Measurements from ENCODE around the gene LMNB1.
A peak's percentile ranks its signal among the peaks of the same experiment; 100 is the strongest.

Gene LMNB1

DNA sequence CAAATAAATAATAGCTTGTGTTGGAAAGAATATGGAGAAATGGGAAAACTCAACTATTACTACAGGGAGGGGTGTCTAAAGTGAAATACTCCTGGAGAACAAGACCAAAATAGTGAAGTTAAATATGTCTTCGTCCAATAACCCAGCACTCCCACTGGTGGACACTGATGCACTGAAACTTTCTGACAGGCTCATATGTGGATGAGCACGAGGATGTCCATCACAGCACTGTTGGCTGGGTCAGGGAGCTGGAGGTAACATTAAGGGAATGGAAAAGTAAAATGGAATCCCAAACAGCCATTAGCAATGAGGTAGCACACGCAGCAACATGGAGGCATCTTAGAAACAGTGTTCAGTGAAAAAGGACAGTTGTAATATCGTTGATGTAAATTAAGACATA, 86.5 kb downstream of the LMNB1 start:
- no peak for DNase-seq

DNA sequence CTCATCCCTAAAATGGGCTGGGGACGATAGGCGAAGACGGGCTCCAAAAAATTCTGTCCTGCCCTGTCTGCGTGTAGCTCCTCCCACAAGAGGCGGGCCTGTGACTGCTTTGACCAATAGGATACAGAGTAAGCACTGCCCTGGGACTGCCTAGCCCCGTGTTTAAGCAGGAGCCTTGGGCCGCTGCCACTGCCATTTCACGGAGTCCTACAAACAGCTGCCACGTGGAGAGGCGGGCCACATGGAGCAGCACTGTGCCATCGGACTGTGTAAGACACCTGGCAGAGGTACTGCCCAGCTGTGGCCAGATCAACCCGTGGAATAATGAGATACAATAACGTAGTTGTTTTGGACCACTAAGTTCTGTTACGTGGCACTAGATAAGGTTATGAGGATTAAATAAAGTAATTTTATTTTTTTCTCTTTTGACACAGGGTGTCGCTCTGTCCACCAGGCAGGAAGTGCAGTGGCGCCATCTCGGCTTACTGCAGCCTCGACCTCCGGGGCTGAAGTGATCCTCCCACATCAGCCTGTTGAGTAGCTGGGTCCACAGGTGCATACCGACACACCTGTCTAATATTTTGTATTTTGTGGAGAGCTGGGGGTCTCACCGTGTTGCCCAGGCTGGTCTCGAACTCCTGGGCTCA, 87.2 kb downstream of the LMNB1 start:
- DNase-seq: no peak

DNA sequence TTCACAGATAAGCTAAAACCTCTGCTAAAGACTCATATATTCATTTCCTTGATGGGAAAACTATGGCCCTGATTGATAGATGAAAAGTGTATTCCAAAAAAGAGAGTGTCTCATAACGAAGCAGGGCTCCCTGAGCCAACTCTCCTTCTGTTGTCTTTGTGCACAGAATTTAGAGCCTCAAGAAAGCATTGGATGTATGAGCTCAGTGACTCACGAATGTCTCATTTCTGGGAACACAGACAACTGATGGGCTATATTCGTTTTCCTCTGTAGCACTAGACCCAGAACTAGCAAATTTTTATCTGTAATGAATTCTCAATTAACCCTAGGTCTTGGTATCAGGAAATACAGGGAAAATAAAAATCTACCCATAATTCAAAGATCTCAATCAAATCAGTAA, 88.4 kb downstream of the LMNB1 start:
- DNase-seq: no peak

DNA sequence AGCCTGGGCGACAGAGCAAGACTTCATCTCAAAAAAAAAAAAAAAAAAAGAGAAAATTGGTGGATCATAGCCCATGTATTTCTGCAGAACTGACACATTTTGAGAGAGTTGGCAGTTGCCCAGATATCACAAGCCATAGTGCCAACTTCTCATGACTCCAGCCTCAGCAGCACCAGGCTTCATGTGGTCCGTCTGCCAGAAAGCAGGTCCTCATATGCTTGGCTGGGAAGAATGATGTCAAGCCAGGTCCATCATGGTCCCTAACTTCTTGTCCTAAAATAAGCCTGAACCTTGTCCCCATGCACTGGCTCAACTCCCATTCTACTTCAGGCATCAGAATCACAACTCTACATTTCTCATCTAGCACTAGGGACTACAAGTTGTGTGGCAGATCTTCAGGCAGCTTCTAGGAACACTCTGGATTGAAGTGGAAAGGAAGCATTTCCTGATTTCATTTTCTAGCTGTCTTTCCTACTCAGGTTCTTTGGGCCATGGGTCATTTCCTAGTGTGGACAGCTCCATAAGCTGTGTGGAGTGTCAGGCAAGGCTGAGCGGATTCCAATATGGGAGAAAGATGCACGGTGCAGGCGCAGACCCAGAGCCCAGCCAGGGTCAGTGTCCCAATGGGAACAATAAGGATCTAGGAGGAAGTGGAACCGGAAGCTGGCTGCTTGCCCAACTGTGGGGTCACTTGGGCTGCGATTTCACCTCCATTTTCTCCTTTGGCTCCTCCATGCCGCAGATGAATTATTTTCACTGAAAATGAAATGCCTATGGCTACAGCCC, 90.1 kb downstream of the LMNB1 start:
- no peak for DNase-seq

DNA sequence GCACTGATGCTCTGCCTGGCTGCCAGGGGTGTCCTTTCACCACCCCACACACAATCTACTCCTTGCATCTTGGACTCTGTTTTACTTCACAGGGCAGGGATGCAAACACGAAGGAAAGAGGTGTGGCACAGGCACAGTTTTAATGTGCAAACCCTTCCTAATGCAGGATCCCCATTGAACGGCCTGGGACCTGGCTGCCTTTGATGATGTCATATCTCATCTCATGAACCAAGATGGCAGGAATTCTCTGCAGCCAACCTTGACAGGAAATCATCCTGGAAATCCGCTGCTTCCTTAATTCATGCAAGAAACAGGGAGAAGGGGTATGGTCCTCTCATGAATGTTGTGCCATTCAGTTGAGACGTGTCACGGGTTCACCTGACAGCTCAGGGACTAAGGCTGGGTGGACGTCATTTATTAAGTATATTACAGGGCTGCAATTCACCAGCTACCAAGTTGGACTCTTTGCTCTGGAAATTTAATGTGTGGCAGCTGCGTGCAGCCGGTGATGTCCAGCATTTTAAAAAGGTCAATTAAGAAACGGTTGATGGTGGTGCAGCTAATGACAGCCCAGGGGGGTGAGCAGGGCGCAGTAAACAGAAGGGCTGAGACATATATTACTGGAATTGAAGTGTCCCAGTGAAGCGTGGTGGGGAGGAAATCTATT, 91.5 kb downstream of the LMNB1 start:
- no peak for DNase-seq

DNA sequence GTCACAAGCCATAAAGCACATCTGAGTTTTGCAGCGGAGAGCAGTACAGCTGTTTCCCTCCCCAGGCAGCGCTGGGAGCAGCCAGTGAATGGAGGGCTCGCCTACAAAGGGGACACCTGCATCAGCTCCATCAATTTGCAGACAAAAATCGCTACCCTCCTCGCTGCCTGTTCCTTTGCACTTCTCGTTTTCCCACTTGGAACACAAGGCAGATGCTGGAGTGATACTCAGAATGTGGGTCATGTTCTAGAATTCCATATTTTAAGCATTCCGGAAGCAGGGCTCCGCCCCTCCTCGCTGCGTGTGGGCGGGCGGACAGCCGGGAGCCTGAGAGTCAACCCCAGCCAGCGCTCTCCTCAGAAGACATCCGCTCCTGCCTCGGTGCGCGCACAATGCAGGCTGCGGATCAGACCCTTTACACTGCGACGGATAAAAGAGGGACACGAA, 92.1 kb downstream of the LMNB1 start:
- no peak for DNase-seq

DNA sequence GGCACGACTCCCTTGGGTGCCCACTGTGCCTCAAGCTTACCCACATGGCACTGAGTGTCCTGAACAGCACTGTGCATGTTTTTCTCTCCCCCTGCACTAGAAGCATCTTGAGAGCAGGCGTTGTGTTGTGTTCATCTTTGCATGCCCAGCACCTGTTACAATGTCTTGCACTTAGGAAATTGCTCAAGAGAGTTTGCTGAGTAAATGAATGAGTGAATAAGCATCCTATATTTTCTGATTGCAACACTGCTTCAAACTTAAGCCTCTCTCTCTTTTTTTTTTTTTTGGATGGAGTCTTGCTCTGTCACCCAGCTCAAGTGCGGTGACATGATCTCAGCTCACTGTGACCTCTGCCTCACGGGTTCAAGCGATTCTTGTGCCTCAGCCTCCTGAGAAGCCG, 94.5 kb downstream of the LMNB1 start:
- no peak for DNase-seq

DNA sequence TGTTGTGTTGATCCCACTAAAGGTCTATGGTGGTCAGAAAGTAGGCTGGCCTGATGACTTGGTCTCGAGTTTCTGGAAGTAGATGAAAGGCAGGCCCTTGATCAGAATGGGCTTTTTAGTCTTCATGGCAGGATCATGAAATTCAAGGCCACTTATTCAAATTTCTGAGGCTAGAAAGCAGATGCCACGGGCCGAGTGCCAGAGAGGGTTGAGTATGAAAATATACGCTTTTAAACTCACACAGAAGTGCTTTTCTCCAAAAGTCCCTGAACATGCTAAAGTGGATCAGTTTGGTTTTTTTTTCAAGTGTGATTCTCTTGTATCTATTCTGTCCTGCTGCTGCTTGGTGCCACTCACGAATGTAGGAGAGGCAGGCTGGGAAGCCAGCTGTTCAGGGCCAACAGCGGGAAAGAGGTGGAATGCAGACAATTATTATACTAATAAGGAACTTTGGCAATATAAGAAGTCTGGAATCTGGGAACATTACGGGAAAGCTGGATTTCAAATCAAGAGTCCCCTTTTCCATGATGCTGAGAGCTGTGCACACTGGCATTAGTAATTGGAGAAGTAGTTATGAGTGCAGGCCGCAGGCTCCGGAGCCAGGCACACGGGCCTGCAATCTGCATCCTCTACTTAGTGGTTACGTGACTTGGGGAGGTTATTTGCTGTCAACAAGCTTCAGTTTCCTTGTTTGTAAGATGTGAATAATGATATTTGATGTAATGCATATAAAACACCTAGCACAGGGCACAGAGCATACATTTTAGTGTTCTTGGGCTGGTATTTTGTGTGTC, 95.8 kb downstream of the LMNB1 start:
- DNase-seq: no peak

DNA sequence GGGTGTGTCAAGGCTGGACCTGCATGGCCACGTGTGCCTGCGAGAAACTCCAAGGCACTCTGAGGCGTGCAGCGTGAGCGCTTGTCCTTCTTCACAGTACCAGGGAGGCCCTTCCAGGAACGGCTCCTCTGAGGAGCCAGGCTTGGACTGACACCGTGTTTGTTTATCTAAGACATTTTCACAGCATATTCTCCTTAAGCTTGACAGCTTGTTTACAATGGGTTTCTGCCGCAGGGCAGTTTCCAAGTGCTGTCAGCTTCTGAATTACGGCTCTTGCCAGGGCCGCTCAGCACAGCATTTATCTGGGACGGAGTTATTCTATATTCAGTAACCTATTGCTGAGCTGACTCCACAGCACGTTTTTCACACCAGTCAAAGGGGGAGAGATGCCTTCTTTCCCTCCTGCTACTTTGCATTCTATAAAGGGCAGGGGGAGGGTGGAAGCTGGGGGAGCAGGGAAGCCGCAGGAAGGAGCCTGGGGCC, 98.4 kb downstream of the LMNB1 start:
- no peak for DNase-seq

DNA sequence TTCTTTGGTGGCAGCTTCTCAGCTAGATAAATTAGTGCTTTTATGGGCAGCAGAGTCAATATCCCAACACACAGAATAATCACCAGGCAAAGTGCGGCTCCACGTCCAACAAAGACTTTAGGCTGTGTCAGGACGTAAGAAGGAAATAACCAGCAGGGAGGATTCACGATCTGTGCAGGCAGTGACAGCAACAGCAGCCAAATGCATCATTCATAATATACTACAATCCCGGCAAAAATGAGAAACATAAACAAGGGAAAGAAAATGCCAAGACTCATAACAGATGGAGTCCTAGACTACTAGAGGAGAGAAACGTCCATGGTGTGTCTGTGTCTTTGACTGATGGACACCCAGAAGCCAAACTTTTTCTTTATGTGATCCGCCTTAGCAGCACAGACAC, 100.7 kb downstream of the LMNB1 start:
- no peak for DNase-seq

DNA sequence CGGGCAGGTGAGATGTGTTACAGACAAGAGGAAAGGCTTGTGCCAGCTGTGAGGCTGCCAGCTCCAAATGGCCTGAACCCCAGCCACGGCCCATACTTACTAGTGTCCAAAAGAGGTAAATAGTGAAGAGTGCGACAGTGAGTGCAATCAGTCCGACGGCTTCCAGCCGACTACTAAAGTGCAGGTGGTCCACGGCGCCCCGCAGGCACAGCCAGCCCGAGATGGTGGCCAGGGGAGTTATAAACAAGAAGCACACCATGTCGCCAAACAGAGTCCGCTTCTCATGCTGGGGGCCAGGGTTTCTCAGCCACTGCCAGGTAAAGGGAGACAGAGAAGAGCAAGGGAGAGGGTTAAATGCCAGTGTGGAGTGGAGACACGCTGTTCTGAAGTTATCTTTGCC, 101.1 kb downstream of the LMNB1 start:
- DNase-seq: no peak

DNA sequence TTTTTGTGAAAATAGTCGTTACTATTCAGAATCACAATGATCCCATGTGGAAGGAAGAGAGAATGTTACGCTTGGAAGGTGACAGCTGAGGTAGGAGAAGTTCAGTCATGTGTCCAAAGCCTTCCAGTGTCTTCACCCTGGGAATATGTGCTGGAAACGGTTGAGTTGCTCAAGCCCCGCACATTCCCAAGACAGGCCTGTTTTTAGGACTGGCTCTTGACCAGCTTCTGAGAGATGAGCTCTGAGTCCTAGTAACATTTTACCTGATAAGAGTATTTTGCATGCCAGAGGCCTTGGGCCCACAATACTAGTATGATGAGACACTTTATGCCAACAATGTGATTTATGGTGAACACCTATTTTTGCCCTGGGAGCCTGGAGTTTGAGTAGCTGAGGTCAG, 101.7 kb downstream of the LMNB1 start:
- no peak for DNase-seq

DNA sequence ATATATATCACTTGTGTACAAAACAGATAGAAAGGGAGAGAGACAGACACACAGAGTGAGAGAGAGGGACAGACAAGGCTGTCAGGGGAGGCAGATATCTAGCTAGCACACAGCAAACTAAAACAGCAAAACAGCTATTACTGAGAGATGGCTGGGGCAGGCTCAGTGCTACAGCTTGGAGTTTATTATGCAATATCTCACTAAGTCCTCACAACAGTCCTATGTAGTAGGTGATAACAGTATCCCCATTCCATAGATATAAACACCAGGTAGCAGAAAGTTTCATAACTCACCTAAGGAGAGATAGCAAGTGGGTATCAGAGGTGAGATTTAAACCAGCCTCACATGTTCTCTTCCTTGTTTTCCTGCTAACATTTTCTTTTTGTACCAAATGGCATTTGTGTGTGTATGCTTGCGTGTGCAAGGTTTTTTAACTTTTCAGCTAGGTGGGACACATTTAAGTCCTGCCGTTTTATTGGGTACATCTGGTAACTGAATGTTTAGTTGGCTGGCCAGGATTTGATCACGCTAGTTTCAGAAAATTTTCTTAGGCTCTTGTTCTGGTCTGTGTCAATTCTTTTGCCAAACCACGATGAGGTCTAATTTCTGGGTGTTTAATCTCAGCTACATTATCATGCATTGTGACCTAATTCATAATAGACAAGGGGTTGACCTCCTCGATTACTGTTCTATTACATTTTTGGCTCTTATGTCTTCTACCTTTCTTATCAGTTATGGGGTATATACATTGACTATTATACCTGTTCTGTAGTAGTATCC, 105.1 kb downstream of the LMNB1 start:
- DNase-seq: peak; percentile 55

DNA sequence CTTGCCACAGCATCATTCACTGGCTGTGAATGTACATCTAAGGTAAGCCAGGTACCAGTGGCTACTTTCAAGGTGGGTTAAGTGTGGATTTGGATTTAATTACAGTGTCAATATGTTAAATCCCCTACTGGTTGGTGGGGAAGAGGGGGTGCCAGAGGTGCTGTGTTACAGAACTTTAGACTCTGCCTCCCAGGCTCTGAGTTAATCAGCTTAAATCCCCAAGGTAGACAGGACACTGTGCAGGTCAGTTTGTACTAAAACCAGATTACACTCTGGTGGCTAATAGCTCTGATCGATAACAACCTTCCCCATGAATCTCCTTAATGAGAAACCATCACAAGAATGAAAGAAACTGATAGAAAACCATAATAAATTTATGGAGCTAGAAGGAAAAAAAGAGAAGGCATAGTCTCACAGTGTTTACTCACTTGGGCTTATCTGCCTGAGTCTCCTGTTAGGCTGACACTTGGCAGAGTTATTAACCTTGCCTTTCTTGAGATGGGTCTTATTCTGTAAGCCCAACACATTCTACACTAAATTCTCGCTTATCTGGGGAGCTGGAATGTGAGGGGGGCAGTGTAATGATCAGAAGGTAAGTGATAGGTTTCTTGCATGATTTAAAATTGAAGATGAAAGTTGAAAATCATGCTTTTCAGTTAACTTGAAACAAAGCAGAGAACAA, 106.8 kb downstream of the LMNB1 start:
- DNase-seq: peak; percentile 72

DNA sequence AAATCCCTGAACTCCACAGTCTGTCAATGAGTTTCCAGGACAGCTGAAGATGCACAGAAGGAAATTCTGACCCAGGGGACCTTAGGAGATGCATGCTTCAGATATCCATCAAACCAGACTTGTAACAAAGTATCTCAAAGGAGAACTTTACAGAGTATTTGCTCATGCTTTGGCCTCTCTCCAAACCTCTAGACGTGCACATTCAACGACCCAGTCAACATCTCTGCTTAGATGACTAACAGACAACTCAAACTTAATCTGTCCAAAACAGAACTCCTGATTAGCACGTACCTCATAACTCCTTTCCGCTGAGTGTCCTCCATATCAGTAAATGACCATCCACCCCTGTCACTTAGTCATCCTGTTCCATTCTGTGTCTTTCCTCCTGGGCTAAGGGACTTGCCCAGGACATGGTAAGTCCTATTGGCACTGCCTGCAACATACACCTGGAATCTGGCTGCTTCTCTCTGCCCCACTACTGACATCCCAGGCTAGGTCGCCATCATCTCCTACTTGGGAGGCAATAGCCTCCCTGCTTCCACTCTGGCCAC, 107.4 kb downstream of the LMNB1 start:
- DNase-seq: peak; percentile 98

Measured in hematopoietic multipotent progenitor cell treated with erythropoietin and hydrocortisone succinate and interleukin-3 and kit ligand, for 8 days (in vitro differentiated cells).